Measurements from ENCODE around the gene RAPGEF3. TPM values are rescaled to one million over a fixed set of nuclear protein-coding genes. Genes with fewer than 3 reads are reported as not detected.
A peak's percentile ranks its signal among the peaks of the same experiment; 100 is the strongest.

Gene RAPGEF3
- total RNA-seq, 6 donors from 2014 or later: 19.0 to 94.0 (median 52.1) TPM

- Histone ChIP-seq H3K27me3 (no peaks in the 10 kb centered on the region), H3K4me1 (peaks cover 65 to 74% (median 66%) of the 10 kb centered on the region in 4 donors), H3K27ac (peak overlapping the region; percentile 27 to 90 (median 76)), H3K36me3 (peaks cover 0 to 14% (median 5%) of the 10 kb centered on the region in 4 donors), H3K9me3 (no peaks in the 10 kb centered on the region), H3K4me3 (no peak overlapping the region)
- TF ChIP-seq POLR2AphosphoS5 (IDR thresholded peaks at IDR 0.05) (no peak), CTCF (IDR thresholded peaks at IDR 0.05) (no peak)
- 52 to 59% methylated on average over 5 of the region's 5 CpGs for WGBS, 2 donors
- DNase-seq (no peak), ATAC-seq (ENCODE audit: low FRiP score in 2 of 2) (no peak)
Measured at GRCh38 chr12:47776471-47777143, 17.9 kb upstream of the RAPGEF3 start.

GRCh38 chr12:47775100-47775911 lies 16.6 kb upstream of the RAPGEF3 start:
- H3K27me3 ChIP-seq: no peaks in the 10 kb centered on the region
- peak overlapping the region; percentile 27 to 90 (median 76) for H3K27ac ChIP-seq
- TF ChIP-seq POLR2A (IDR thresholded peaks at IDR 0.05) (no peak), CTCF (IDR thresholded peaks at IDR 0.05) (no peak), EP300 (IDR thresholded peaks at IDR 0.05) (no peak), POLR2AphosphoS5 (IDR thresholded peaks at IDR 0.05) (no peak)
- DNase-seq (no peak), ATAC-seq (ENCODE audit: low FRiP score in 2 of 2) (no peak)
- peaks cover 0 to 3% (median 0%) of the 10 kb centered on the region in 4 donors for H3K36me3 ChIP-seq
- no peak overlapping the region for H3K4me3 ChIP-seq
- H3K9me3 ChIP-seq: no peaks in the 10 kb centered on the region
- peaks cover 65 to 79% (median 69%) of the 10 kb centered on the region in 4 donors for H3K4me1 ChIP-seq
- WGBS, 2 donors: 63 to 69% methylated on average over 8 to 10 of the region's 10 CpGs

DNA sequence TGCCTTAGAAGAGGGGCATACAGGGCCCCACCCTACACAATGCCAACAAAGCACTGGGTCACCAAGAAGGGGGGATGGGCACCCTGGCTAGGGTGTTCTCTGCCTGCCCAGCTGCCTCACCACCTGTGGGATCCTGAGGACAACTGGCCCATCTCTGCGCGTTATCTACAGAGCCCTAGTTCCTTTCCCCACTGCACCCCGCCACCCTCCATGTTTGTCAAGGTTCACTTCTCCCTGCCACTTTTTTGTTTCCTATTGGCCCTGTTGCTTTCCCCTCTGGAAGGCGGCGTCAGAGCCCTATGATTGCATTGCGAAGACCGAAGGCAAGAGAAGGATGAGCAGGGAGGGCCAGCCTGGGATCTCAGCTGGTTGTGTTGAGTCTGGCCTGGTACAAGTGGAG lies 16.0 kb upstream of the RAPGEF3 start:
- Histone ChIP-seq H3K4me1 (peaks cover 66 to 79% (median 71%) of the 10 kb centered on the region in 4 donors), H3K4me3 (peak overlapping the region in 1 of 4 donors; percentile 99), H3K27ac (peak overlapping the region; percentile 27 to 90 (median 76)), H3K27me3 (no peaks in the 10 kb centered on the region), H3K9me3 (no peaks in the 10 kb centered on the region), H3K36me3 (no peaks in the 10 kb centered on the region)
- TF ChIP-seq POLR2A (IDR thresholded peaks at IDR 0.05) (no peak), POLR2AphosphoS5 (IDR thresholded peaks at IDR 0.05) (no peak), EP300 (IDR thresholded peaks at IDR 0.05) (no peak), CTCF (IDR thresholded peaks at IDR 0.05) (no peak)
- DNase-seq (no peak), ATAC-seq (ENCODE audit: low FRiP score in 2 of 2) (no peak)
- WGBS, 2 donors: 94 to 95% methylated on average over 7 of the region's 7 CpGs

DNA sequence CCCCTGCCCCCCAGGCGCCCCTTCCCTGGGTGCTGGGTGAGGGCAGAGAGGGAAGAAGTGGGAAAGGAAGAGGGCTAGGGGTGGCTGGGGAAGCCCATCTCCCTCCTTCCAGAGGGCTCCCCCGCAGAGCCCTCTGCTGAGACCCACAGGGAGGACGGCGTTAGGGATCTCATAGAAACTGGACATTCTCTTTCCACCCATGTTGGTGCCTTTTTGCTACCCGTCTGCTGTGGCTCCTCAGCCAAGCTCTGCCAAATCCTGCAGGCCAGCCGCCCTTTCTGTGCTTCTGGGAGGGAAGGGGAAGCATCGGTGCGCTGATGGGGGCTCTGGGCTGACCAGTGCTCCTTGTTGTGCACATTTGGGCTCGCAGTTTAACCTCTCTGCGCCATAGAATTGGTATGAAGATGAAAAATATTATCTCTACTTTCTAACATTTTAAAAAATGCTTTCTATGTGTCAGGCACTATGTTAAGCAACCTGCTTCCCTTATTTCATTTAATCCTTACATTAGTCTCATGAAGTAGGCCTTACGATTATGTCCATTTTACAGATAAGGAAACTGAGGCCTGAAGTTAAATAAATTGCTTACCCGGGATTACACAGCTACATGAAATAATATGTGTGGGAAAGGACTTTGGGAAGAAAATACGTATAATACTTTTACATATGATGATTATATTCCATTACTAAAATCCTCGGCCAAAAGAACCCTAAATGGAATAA lies 15.3 kb upstream of the RAPGEF3 start:
- WGBS, 2 donors: 50 to 57% methylated on average over 13 to 14 of the region's 14 CpGs
- peaks cover 61 to 72% (median 67%) of the 10 kb centered on the region in 4 donors for H3K4me1 ChIP-seq
- peak overlapping the region; percentile 78 to 90 (median 80) for H3K27ac ChIP-seq
- no peaks in the 10 kb centered on the region for H3K27me3 ChIP-seq
- H3K4me3 ChIP-seq: peak overlapping the region; percentile 76 to 99 (median 85)
- DNase-seq (no peak), ATAC-seq (ENCODE audit: low FRiP score in 2 of 2) (peak in 1 of 2 donors; percentile 6)
- H3K9me3 ChIP-seq: no peaks in the 10 kb centered on the region
- TF ChIP-seq POLR2A (IDR thresholded peaks at IDR 0.05) (no peak), CTCF (IDR thresholded peaks at IDR 0.05) (no peak), POLR2AphosphoS5 (IDR thresholded peaks at IDR 0.05) (no peak), EP300 (IDR thresholded peaks at IDR 0.05) (no peak)
- no peaks in the 10 kb centered on the region for H3K36me3 ChIP-seq

Measured in upper lobe of left lung (tissue), 6 donors.